Esophagus squamous epithelium (tissue), 5 donors: ENCODE results near the gene FZD10. TPM values are rescaled to one million over a fixed set of nuclear protein-coding genes. Genes with fewer than 3 reads are reported as not detected.

Experiments
- DNase-seq: peaks from one replicate; lab custom pipeline; 2025; lab: John Stamatoyannopoulos, UW
- H3K27ac ChIP-seq, 4 donors: fragments of 200-600 bp; sonication (generic); one replicate each; pipeline ENCODE4 v1.5.1; 2016 to 2019; ENCODE audit warnings: mild to moderate bottlenecking in 1 of 4
- H3K27me3 ChIP-seq, 4 donors: fragments of 200-600 bp; sonication (generic); 1 replicate in 3 of 4; 2 replicates in 1 of 4; pipeline versions ENCODE4 v1.5.1 to v1.6.0; 2017 to 2021; ENCODE audit warnings: antibody characterized with exemption in 1 of 4
- H3K36me3 ChIP-seq, 3 donors: fragments of 200-600 bp; sonication (generic); one replicate each; pipeline ENCODE4 v1.5.1; 2016 to 2019
- H3K4me1 ChIP-seq, 3 donors: fragments of 200-600 bp; sonication (generic); one replicate each; pipeline ENCODE4 v1.5.1; 2017 to 2019
- H3K4me3 ChIP-seq, 4 donors: fragments of 200-600 bp; sonication (generic); 1 replicate in 3 of 4; 2 replicates in 1 of 4; pipeline ENCODE4 v1.5.1; 2016 to 2019; ENCODE audit warnings: mild to moderate bottlenecking in 2 of 4, moderate library complexity in 1 of 4
- H3K9me3 ChIP-seq, 3 donors: fragments of 200-600 bp; sonication (generic); one replicate each; pipeline ENCODE4 v1.5.1; 2016 to 2019
- POLR2A ChIP-seq, 4 donors: fragments of 450-650 bp; IDR thresholded peaks; one replicate each; pipeline ENCODE4 v1.6.1; 2017; ENCODE audit warnings: antibody characterized with exemption in 4 of 4, mild to moderate bottlenecking in 4 of 4, moderate library complexity in 3 of 4
- WGBS, 2 donors: methylation state at CpG; one replicate each; pipeline ENCODE4 v1.1.5; 2018; 5-methylcytosine and 5-hydroxymethylcytosine counted together
- intact Hi-C: fragments of 100-400 bp; cut with DNase I; formaldehyde crosslinking; loops from one replicate; pipeline ENCODE4 v1.15.0; 2022
- total RNA-seq, 4 donors: library from RNA; depleted of rRNA; stranded (reverse); fragments of >200 nt; gene quantifications; one replicate each; pipeline ENCODE4 v1.1.0, GENCODE V29; 2016
- TF ChIP-seq, protein P1 (sequence below), 6 experiments: fragments of 450-650 bp in 4 of 6; fragments of 200-600 bp in 2 of 6; sonication (generic) in 2 of 6; IDR thresholded peaks; one replicate each; pipeline ENCODE4 v1.5.1; 2016 to 2019; ENCODE audit warnings: antibody characterized with exemption in 6 of 6, mild to moderate bottlenecking in 4 of 6, moderate library complexity in 4 of 6
- donor health status: DM: yes; HTN: yes; CAD: no.

Gene FZD10
- total RNA-seq, 4 donors from 2014 or later: 7.2 to 16.3 (median 11.6) TPM

DNA sequence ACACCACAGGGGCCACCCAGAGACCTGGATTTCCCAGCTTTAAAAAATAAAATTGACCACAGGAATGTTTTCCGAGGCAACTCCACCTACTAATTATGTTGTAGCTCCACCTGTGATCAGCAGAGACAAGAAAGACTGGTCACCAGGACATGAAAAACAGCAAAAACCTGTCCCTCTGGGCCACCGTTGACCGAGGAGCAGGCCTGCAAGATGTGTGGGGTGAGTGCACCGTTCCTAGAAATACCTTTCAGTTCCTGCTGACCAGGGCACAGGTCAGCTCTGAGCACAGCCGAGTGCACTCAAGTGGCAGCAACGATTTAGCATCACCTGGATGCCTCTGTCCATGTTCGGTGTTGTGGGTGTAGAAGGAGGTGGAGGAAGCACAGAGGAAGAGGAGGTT is 16.9 kb downstream of the FZD10 start:
- no peak for DNase-seq
- Histone ChIP-seq H3K4me1 (peaks cover 0 to 5% (median 0%) of the 10 kb centered on the region in 3 donors), H3K4me3 (no peak overlapping the region), H3K27ac (no peak overlapping the region), H3K9me3 (no peaks in the 10 kb centered on the region), H3K27me3 (peaks cover 0 to 16% (median 0%) of the 10 kb centered on the region in 4 donors), H3K36me3 (no peaks in the 10 kb centered on the region)
- 71 to 85% methylated on average over 6 to 7 of the region's 7 CpGs for WGBS, 2 donors
- intact Hi-C loops: no loop called here
- TF ChIP-seq, protein P1, sequence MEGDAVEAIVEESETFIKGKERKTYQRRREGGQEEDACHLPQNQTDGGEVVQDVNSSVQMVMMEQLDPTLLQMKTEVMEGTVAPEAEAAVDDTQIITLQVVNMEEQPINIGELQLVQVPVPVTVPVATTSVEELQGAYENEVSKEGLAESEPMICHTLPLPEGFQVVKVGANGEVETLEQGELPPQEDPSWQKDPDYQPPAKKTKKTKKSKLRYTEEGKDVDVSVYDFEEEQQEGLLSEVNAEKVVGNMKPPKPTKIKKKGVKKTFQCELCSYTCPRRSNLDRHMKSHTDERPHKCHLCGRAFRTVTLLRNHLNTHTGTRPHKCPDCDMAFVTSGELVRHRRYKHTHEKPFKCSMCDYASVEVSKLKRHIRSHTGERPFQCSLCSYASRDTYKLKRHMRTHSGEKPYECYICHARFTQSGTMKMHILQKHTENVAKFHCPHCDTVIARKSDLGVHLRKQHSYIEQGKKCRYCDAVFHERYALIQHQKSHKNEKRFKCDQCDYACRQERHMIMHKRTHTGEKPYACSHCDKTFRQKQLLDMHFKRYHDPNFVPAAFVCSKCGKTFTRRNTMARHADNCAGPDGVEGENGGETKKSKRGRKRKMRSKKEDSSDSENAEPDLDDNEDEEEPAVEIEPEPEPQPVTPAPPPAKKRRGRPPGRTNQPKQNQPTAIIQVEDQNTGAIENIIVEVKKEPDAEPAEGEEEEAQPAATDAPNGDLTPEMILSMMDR (IDR thresholded peaks at IDR 0.05): no peak
- no peak for TF ChIP-seq POLR2A (IDR thresholded peaks at IDR 0.05)

DNA sequence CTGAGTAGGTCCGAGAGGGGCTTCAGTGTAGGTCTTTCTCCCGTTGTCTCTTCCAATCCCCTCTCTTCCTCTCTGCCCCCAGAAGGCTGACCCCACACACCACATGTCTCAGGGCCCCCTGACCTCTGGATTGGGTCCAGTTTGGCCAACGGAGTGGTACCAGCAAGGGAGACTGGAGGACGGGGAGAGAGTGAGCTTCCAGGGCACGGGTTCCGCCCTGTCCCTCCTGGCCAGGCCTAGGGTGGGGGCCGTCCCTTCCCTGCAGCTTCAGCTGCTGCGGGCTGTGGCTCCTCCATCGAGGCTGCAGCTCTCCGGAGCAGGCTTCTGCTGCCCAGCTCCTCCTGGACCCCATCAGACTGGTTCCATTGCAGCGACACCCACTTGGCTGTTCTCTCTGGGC is 17.4 kb downstream of the FZD10 start:
- no peak for DNase-seq
- no peak overlapping the region for H3K4me3 ChIP-seq
- WGBS, 2 donors: 76 to 80% methylated on average over 4 to 7 of the region's 11 CpGs
- no peak overlapping the region for H3K27ac ChIP-seq
- no peaks in the 10 kb centered on the region for H3K36me3 ChIP-seq
- H3K4me1 ChIP-seq: peaks cover 0 to 5% (median 0%) of the 10 kb centered on the region in 3 donors
- H3K27me3 ChIP-seq: peaks cover 0 to 16% (median 0%) of the 10 kb centered on the region in 4 donors
- intact Hi-C loops: no loop called here
- no peak for TF ChIP-seq POLR2A (IDR thresholded peaks at IDR 0.05)
- TF ChIP-seq, protein P1 (IDR thresholded peaks at IDR 0.05): no peak
- H3K9me3 ChIP-seq: no peaks in the 10 kb centered on the region

DNA sequence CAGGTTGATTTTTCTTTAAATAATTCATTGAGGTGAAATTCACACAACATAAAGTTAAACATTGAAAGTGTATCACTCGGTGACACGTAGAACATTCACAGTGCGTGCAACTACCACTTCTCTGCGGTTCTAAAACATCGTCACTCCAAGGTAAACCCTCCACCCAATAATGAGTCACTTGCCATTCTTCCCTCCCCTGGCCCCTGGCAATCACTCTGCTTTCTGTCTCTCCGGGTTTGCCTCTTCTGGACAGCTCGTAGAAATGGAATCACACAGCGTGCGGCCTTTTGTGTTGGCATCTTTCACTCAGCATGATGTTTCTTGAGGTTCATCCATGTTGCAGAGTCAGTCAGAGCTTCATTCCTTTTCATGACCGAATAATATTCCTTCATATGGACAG is 18.9 kb downstream of the FZD10 start:
- intact Hi-C loops: no loop called here
- Histone ChIP-seq H3K27me3 (peaks cover 0 to 11% (median 0%) of the 10 kb centered on the region in 4 donors), H3K27ac (no peak overlapping the region), H3K4me3 (no peak overlapping the region), H3K9me3 (no peaks in the 10 kb centered on the region), H3K4me1 (peaks cover 0 to 5% (median 0%) of the 10 kb centered on the region in 3 donors), H3K36me3 (no peaks in the 10 kb centered on the region)
- no peak for DNase-seq
- WGBS, 2 donors: 66 to 68% methylated on average over 10 of the region's 10 CpGs
- TF ChIP-seq POLR2A (IDR thresholded peaks at IDR 0.05): no peak
- TF ChIP-seq, protein P1 (IDR thresholded peaks at IDR 0.05): no peak

DNA sequence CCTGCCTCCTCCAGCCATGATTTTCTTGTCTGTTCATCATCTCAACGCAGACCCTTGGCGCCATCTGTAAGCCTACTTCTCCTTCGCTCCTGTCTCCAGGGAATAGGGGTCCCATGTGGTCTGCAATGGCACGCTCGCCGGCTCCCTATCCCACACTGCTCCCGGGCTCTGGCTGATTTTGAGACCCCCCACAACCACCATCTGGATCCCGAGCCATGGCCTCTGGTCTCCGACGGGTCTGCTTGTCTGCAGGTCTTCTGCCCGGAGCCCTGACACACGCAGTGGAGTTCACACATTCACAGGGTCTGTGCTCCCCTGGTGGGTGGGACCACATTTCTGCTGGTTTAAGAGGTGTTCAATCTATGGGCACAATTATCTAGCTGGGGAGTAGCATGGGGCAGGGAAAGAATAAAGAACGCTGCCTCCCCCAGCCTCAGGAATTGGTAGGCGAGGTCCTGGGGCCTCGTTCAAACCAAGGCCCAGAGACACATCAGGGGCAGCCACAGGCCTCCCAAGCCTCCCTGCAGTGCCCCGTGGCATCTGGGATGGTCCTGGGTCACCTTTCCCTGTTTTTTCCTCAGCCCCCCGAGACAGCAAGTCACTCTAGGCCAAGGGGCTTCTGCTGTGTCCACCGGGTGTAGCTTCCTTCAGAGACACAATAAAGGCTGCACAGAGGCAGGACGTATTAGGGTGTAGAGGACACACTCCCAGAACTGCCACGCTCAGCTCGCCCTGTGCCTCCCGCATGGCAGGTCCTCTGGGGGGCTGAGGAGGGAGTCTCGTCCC is 21.5 kb downstream of the FZD10 start:
- peaks cover 0 to 14% (median 3%) of the 10 kb centered on the region in 3 donors for H3K4me1 ChIP-seq
- H3K27ac ChIP-seq: no peak overlapping the region
- no peaks in the 10 kb centered on the region for H3K9me3 ChIP-seq
- no peaks in the 10 kb centered on the region for H3K36me3 ChIP-seq
- DNase-seq: no peak
- WGBS, 2 donors: 86 to 93% methylated on average over 11 to 16 of the region's 23 CpGs
- no peaks in the 10 kb centered on the region for H3K27me3 ChIP-seq
- H3K4me3 ChIP-seq: no peak overlapping the region
- intact Hi-C loops: no loop called here
- TF ChIP-seq, protein P1 (IDR thresholded peaks at IDR 0.05): no peak
- TF ChIP-seq POLR2A (IDR thresholded peaks at IDR 0.05): no peak

DNA sequence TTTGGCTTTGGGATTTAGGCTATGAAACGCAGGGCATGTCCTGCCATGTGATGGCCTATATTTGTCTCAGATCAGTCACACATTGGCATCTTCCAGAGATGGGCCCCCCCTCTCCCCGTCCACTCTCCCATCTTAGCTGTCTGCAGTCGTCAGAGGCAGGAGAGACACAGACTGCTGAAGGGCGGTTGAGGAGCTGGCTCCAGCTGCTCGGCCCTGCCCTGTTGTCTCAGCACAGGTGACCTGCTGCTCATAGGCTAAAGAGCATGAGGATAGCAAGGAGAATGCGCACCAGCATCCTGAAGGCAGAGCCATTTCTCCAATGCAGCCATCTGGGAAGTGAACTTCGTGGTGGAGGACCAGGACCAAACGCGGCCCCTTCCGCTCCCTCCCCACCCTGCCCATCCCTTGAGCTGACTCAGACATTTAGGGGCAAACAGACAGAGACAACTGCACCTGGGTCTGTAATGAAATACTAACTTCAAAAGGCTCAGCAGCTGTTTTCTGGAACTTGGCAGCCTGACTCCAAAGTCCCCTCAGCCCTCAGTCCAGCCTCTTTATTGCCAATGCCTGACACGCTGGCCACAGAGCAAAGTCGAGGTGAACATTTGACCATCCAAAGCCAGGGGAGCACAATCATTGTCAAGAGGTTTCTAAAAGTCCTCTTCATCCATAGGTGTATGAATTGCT is 22.3 kb downstream of the FZD10 start:
- Histone ChIP-seq H3K27ac (no peak overlapping the region), H3K27me3 (no peaks in the 10 kb centered on the region), H3K9me3 (no peaks in the 10 kb centered on the region), H3K4me3 (no peak overlapping the region), H3K4me1 (peaks cover 0 to 11% (median 3%) of the 10 kb centered on the region in 3 donors), H3K36me3 (no peaks in the 10 kb centered on the region)
- intact Hi-C loops: no loop called here
- WGBS, 2 donors: 79 to 86% methylated on average over 5 to 8 of the region's 12 CpGs
- no peak for DNase-seq
- TF ChIP-seq, protein P1 (IDR thresholded peaks at IDR 0.05): no peak
- TF ChIP-seq POLR2A (IDR thresholded peaks at IDR 0.05): no peak
